ENCODE data around the gene IZUMO4.
A peak's percentile ranks its signal among the peaks of the same experiment; 100 is the strongest.

IZUMO4 gene

GRCh38 chr19:2054763-2055162 lies 42.0 kb upstream of the IZUMO4 start:
- no peaks in the 10 kb centered on the region for H3K9me3 Mint-ChIP-seq
- no peak for ATAC-seq (replicated peaks)
- peak overlapping the region; percentile 95 for H3K27ac Mint-ChIP-seq
- no peaks in the 10 kb centered on the region for H3K27me3 Mint-ChIP-seq
- H3K4me3 Mint-ChIP-seq = peak overlapping the region; percentile 48 to 68
- H3K4me1 Mint-ChIP-seq = peaks cover 35 to 72% of the 10 kb centered on the region in 2 donors
- no peak for DNase-seq
- peaks cover 5 to 9% of the 10 kb centered on the region in 2 donors for H3K36me3 Mint-ChIP-seq

- Mint-ChIP-seq H3K27ac (peak overlapping the region; percentile 95), H3K9me3 (no peaks in the 10 kb centered on the region), H3K4me3 (peak overlapping the region; percentile 66 to 74), H3K36me3 (peaks cover under 1 to 2% of the 10 kb centered on the region in 2 donors), H3K4me1 (peaks cover 38 to 75% of the 10 kb centered on the region in 2 donors), H3K27me3 (no peaks in the 10 kb centered on the region)
- ATAC-seq (replicated peaks) (no peak), DNase-seq (no peak)
Observed at GRCh38 chr19:2055931-2056836, 40.5 kb upstream of the IZUMO4 start.

GRCh38 chr19:2056837-2057192 lies 39.9 kb upstream of the IZUMO4 start:
- Mint-ChIP-seq H3K4me1 (peaks cover 34 to 72% of the 10 kb centered on the region in 2 donors), H3K27me3 (no peaks in the 10 kb centered on the region), H3K9me3 (no peaks in the 10 kb centered on the region), H3K4me3 (peak overlapping the region; percentile 64 to 65), H3K27ac (peak overlapping the region; percentile 85), H3K36me3 (no peaks in the 10 kb centered on the region)
- DNase-seq = no peak
- ATAC-seq (replicated peaks) = no peak

- H3K27ac Mint-ChIP-seq = peak overlapping the region; percentile 1
- no peaks in the 10 kb centered on the region for H3K36me3 Mint-ChIP-seq
- no peak for ATAC-seq (replicated peaks)
- no peak for DNase-seq
- no peaks in the 10 kb centered on the region for H3K27me3 Mint-ChIP-seq
- peaks cover 30 to 72% of the 10 kb centered on the region in 2 donors for H3K4me1 Mint-ChIP-seq
- no peak overlapping the region for H3K4me3 Mint-ChIP-seq
- no peaks in the 10 kb centered on the region for H3K9me3 Mint-ChIP-seq
Observed at GRCh38 chr19:2057484-2058469, 38.9 kb upstream of the IZUMO4 start.

- no peaks in the 10 kb centered on the region for H3K27me3 Mint-ChIP-seq
- H3K9me3 Mint-ChIP-seq = no peaks in the 10 kb centered on the region
- ATAC-seq (replicated peaks) (no peak), DNase-seq (no peak)
- H3K4me3 Mint-ChIP-seq = peak overlapping the region in 1 of 2 donors; percentile 8
- H3K27ac Mint-ChIP-seq = peak overlapping the region; percentile 51
- H3K36me3 Mint-ChIP-seq = no peaks in the 10 kb centered on the region
- H3K4me1 Mint-ChIP-seq = peaks cover 33 to 71% of the 10 kb centered on the region in 2 donors
Observed at GRCh38 chr19:2058570-2059421, 37.9 kb upstream of the IZUMO4 start.

- H3K4me3 Mint-ChIP-seq = peak overlapping the region; percentile 84 to 89
Observed at GRCh38 chr19:2059422-2060201, 37.1 kb upstream of the IZUMO4 start.

GRCh38 chr19:2060884-2061494 lies 35.7 kb upstream of the IZUMO4 start:
- Mint-ChIP-seq H3K27ac (peak overlapping the region; percentile 96), H3K36me3 (no peaks in the 10 kb centered on the region), H3K4me3 (peak overlapping the region; percentile 84 to 89), H3K4me1 (peaks cover 21 to 58% of the 10 kb centered on the region in 2 donors), H3K9me3 (no peaks in the 10 kb centered on the region), H3K27me3 (no peaks in the 10 kb centered on the region)
- DNase-seq = no peak
- ATAC-seq (replicated peaks) = peak; percentile 62 to 64

More at GRCh38 chr19:2059422-2060201, 37.1 kb upstream of the IZUMO4 start:
- ATAC-seq (replicated peaks) (no peak), DNase-seq (no peak)
- no peaks in the 10 kb centered on the region for H3K36me3 Mint-ChIP-seq
- H3K4me1 Mint-ChIP-seq = peaks cover 32 to 66% of the 10 kb centered on the region in 2 donors
- H3K27ac Mint-ChIP-seq = peak overlapping the region; percentile 96
- no peaks in the 10 kb centered on the region for H3K9me3 Mint-ChIP-seq
- no peaks in the 10 kb centered on the region for H3K27me3 Mint-ChIP-seq

- Mint-ChIP-seq H3K36me3 (no peaks in the 10 kb centered on the region), H3K27me3 (no peaks in the 10 kb centered on the region), H3K9me3 (no peaks in the 10 kb centered on the region), H3K4me3 (peak overlapping the region; percentile 84 to 89), H3K27ac (peak overlapping the region; percentile 96), H3K4me1 (peaks cover 19 to 51% of the 10 kb centered on the region in 2 donors)
- DNase-seq = peak; percentile 99
- peak; percentile 85 to 89 for ATAC-seq (replicated peaks)
Observed at GRCh38 chr19:2061495-2062388, 35.0 kb upstream of the IZUMO4 start.

- H3K27me3 Mint-ChIP-seq = no peaks in the 10 kb centered on the region
- H3K27ac Mint-ChIP-seq = peak overlapping the region; percentile 96
- ATAC-seq (replicated peaks) (no peak), DNase-seq (no peak)
- H3K4me1 Mint-ChIP-seq = peaks cover 17 to 44% of the 10 kb centered on the region in 2 donors
- no peaks in the 10 kb centered on the region for H3K36me3 Mint-ChIP-seq
- no peaks in the 10 kb centered on the region for H3K9me3 Mint-ChIP-seq
- peak overlapping the region; percentile 84 to 89 for H3K4me3 Mint-ChIP-seq
Observed at GRCh38 chr19:2062389-2062729, 34.4 kb upstream of the IZUMO4 start.

- H3K27ac Mint-ChIP-seq = peak overlapping the region; percentile 96
Observed at GRCh38 chr19:2062770-2063169, 33.9 kb upstream of the IZUMO4 start.

GRCh38 chr19:2063824-2064223 lies 32.9 kb upstream of the IZUMO4 start:
- Mint-ChIP-seq H3K4me3 (no peak overlapping the region), H3K27ac (no peak overlapping the region), H3K4me1 (peaks cover 20 to 47% of the 10 kb centered on the region in 2 donors)

More at GRCh38 chr19:2062770-2063169, 33.9 kb upstream of the IZUMO4 start:
- ATAC-seq (replicated peaks) (no peak), DNase-seq (no peak)
- no peaks in the 10 kb centered on the region for H3K9me3 Mint-ChIP-seq
- peaks cover 17 to 44% of the 10 kb centered on the region in 2 donors for H3K4me1 Mint-ChIP-seq
- H3K4me3 Mint-ChIP-seq = peak overlapping the region; percentile 84 to 89
- H3K36me3 Mint-ChIP-seq = no peaks in the 10 kb centered on the region
- no peaks in the 10 kb centered on the region for H3K27me3 Mint-ChIP-seq

GRCh38 chr19:2064395-2064787 lies 32.3 kb upstream of the IZUMO4 start:
- H3K9me3 Mint-ChIP-seq = no peaks in the 10 kb centered on the region
- H3K27me3 Mint-ChIP-seq = no peaks in the 10 kb centered on the region
- peaks cover 20 to 52% of the 10 kb centered on the region in 2 donors for H3K4me1 Mint-ChIP-seq
- ATAC-seq (replicated peaks) = no peak
- no peak for DNase-seq
- peak overlapping the region; percentile 37 for H3K27ac Mint-ChIP-seq
- no peak overlapping the region for H3K4me3 Mint-ChIP-seq
- peaks cover 0 to 6% of the 10 kb centered on the region in 2 donors for H3K36me3 Mint-ChIP-seq

More at GRCh38 chr19:2063824-2064223, 32.9 kb upstream of the IZUMO4 start:
- peaks cover 0 to 6% of the 10 kb centered on the region in 2 donors for H3K36me3 Mint-ChIP-seq
- no peaks in the 10 kb centered on the region for H3K27me3 Mint-ChIP-seq
- no peaks in the 10 kb centered on the region for H3K9me3 Mint-ChIP-seq
- no peak for DNase-seq
- no peak for ATAC-seq (replicated peaks)

All from stimulated activated naive B cell treated with anti-CD40 and anti-IgM and Interleukin-4, amounts not matched to agents 10 μg/mL and 1 μg/mL and 100 μg/mL, for 72 hours (primary cell).